DLD1 (cell line): Measurements from ENCODE around the gene LIMK2.
"Not testable (repeated sequence)": the region's sequence is repeated elsewhere in the genome, so short reads cannot be mapped to it uniquely, and the experiment has no call there.

Experiments
- in situ Hi-C: cut with HindIII; loops from 2 replicates; pipeline ENCODE4 v1.10.0; 2017; ENCODE audit warnings: low sequenced_read_pairs

LIMK2 gene

DNA sequence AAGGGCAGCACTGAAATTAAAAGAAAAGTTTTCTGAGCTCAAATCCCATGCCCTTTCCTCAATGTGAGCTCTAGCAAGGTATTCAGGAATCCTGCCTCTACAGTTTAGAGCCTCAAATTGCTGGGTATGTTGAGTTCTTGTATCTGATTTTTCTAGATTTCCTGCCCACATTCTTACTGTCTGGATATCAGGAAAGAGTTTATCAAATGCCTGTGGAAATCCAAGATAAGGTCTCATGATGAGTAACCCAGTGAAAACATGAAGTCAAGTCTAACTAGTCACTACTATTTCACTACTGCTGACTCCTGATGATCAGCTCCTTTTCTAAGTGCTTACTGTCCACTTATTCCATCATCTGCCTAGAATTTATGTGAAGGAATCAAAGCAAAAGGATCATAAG lies 29.8 kb downstream of the LIMK2 start:
- in situ Hi-C loops, result no loop called here

DNA sequence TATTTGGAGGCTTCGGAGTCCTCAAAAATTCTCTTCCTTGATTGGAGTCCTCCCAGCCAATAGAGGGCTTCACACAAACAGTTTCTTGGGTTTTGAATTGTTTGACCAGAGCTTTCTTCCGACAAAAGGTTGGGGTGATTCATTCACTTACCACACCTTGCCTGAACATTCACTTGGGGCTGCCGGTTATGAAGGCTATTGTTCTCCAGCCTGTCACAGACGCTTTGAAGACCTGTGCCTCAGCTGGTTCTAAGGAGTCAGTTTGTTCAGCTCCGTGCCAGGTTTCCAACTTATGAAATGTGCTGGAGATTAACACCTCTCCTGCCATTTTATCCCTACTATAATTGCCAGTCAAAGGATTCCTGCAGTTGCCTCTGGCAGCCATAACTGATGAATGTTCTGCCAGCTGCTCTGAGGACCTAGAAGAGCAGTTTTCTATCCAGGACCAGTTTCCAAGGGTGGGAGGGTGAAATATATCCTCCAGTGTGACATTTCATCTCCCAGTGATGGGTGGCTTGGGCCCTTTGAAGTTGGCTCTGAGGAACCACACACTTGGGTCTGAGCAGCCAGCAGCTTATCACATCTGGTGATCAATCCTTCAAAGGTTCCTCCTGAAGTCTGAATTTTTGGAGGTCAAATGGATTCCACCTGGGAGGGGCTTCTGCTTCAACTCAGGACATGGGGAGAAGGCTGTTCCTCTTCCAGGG lies 31.4 kb downstream of the LIMK2 start:
- in situ Hi-C loops, result no loop called here

DNA sequence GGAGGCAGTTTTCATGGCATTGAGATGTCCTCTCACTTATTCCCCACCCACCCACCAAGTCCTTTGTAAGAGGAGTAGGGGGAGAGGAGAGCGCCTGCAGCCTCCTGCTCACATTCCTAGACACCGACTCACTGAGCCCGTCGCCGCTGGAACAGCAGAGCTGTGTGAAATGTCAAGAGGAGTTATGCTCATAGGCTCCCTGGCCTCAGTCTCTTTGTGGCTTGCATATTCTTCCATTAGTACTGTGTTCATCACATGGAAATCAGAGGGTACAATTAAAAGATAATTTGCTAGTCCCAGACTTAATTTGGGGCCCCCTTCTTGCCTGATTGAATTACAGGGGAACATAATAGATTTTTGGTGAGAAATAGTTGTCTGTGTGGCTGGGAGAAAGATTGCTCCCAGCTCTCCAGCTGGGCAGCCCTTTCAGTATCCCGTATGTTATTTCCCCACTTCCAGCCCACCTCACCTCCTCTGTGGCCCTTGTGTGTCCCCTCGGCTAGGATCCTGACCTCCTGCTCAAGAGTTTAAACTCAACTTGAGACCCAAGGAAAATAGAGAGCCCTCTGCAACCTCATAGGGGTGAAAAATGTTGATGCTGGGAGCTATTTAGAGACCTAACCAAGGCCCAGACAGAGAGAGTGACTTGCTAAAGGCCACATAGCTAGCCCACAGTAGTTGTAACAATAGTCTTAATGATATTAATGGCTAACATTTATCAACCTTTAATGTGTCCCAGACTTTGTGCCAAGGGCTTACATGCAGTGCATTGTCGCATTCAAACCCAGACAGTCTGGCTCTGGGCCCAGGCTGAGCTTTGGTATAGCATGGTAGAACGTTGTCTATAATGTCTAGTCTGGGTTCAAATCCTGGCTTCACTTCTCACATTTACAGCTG lies 32.2 kb downstream of the LIMK2 start:
- in situ Hi-C loops, result no loop called here

DNA sequence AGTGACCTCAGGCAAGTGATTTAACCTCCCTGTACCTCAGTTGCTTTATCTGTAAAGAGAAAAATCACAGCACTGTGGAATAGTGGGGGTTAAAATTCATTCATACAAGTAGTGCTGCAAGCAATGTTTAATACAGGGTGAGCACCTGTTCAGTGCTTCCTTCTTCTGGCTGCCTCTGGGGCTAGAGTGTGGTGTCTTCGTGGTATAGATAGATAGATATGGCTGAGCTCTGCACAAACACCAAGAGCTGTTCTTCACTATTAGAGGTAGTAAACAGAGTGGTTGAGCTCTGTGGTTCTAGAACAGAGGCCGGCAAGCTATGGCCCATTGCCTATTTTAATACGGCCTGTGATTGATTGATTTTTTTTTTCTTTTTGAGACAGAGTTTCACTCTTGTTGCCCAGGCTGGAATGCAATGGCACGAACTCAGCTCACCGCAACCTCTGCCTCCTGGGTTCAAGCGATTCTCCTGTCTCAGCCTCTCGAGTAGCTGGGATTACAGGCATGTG lies 32.9 kb downstream of the LIMK2 start:
- in situ Hi-C loops, result no loop called here

DNA sequence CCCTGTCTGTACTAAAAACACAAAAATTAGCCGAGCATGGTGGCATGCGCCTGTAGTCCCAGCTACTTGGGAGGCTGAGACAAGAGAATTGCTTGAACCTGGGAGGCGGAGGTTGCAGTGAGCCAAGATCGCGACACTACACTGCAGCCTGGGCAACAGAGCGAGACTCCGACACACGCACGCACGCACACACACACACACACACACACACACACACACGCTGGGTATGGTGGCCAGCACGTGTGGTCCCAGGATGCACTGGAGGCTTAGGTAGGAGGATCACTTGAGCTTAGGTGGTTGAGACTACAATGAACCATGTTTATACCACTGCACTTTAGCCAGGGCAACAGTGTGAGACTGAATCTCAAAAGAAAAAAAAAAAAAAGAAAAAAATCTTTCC lies 33.9 kb downstream of the LIMK2 start:
- in situ Hi-C loops, result not testable (repeated sequence)

GRCh38 chr22:31246687-31247086 lies 34.6 kb downstream of the LIMK2 start:
- in situ Hi-C loops, result no loop called here

GRCh38 chr22:31247726-31248125 lies 35.6 kb downstream of the LIMK2 start:
- in situ Hi-C loops, result no loop called here

DNA sequence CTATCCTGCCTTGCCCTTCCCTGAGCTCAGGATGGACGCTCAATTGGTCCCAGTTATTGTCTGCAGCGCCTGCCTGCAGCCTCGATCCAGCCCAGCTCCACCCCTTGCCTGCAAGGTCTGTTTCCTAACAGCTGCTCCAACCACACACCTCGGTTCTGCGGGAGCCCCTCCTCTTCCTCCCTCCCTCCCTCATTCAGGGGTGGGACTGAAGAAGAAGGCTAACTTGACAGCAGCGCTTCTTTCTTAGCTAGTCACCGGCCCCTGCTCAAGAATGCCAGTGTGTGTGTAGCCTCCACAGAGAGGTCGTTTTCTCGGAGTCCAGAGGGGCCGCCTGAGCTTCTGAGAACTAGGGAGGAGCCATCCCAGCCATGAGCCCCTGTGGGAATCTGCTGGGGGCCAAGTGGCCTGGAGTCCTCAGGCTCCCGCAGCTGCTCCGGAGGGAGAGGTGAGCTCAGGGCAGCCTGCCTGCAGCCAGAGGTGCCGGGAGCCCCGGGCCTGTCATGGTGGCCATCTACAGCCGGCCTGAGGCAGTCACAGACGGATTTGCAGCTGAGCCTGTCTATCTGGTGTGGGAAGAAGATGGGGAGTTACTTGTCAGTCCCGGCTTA lies 36.1 kb downstream of the LIMK2 start:
- in situ Hi-C loops, result no loop called here

DNA sequence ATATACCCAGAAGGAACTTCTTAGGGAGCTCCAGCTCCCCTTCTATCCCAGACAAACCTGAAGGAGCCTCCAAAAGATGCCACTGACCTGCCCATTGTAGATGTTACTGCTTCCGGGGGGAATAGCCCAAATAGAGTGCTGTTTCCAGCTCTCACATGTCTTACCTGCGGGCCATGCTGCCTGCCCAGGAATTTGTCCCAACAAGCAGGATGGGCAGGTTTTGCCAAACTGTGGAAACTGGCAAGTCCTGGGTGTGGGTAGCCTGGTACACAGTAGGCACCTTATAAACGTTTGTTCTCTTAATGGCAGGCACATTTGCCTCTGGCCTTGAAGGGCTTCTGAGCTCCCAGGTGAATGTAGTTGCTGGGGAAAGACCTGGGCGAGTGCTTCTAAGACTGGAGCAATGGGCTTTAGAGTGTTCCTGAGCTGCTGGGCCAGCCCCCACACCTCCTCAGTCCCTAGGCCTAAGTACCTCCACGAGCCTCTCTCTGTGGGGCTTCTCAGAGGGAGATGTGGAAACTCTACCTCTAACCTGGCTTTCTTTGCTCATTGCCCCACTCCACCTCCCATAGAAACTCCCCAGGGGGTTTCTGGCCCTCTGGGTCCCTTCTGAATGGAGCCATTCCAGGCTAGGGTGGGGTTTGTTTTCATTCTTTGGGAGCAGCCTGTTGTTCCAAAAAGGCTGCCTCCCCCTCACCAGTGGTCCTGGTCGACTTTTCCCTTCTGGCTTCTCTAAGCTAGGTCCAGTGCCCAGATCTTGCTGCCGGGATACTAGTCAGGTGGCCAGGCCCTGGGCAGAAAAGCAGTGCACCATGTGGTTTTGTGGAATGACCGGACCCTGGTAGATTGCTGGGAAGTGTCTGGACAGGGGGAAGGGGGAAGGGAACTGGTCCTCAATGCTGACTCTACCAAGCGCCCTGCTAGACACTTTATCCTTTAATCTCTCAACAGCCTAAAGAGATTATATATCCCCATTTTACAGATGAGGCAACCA lies 37.2 kb downstream of the LIMK2 start:
- in situ Hi-C loops, result no loop called here

GRCh38 chr22:31250740-31251600 lies 38.9 kb downstream of the LIMK2 start:
- in situ Hi-C loops, result no loop called here

DNA sequence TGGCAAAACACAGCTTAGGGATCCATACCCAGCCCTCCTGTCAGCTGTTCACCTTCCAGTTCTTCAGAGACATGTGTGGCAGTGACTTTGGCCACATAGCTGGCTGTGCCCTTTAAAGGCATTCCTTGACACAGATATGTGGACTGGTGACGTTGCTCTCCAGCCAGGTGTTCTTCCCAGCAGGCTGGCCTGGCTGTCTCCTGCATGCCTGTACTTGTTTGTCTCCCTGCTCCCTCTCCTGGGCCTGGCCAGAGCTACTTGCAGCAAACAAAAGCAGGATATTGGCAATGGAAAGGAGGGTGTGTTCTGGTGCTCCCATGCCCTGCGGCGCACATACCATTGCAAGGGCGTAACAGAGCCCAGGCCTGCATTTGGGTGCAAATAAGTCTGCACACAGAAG lies 41.9 kb downstream of the LIMK2 start:
- in situ Hi-C loops, result no loop called here

DNA sequence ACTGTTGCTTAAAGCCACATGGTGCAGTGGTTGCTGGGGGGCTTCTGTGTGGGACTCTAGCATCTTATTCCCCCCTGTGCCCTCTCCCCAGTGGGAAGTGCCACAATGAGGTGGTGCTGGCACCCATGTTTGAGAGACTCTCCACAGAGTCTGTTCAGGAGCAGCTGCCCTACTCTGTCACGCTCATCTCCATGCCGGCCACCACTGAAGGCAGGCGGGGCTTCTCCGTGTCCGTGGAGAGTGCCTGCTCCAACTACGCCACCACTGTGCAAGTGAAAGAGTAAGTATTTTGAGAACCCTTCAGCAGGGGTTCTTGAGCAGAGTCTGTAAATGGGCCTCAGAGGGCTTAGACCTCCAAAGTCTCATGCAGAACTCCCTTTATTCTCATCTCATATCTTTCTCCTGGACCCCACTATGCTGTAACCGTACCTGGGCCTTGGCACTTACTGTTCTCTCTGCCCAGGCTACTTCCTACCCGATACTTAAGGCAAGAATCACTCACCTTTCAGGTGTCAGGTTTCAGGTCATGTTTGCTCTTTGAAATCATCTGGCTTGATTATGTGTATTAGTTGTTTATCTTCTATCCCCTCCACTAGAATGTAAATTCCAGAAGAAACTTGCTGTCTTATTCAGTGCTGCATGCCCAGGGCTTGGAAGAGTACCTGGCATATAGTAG lies 47.8 kb downstream of the LIMK2 start:
- in situ Hi-C loops, result no loop called here

DNA sequence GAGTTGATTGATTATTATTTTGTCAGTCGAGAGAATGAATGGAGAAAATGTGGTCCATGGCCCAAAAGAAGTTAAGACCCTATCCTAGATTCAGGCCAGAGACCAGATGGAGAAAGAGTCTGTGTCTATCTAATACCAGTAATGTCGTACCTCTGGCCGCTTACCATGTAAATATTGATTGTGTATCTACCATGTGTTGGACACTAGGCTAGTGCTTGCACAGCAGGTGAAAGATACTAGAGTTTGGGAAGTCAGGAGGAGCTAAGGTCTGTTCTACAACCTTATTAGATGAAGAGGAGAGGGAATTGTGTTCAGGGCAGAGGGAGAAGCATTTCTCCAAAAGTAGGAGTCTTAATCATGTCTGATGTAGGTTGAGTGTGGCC lies 48.4 kb downstream of the LIMK2 start:
- in situ Hi-C loops, result no loop called here

- in situ Hi-C loops, result no loop called here
Observed at GRCh38 chr22:31262312-31263133, 50.4 kb downstream of the LIMK2 start.

GRCh38 chr22:31263896-31264640 lies 52.0 kb downstream of the LIMK2 start:
- in situ Hi-C loops, result no loop called here

DNA sequence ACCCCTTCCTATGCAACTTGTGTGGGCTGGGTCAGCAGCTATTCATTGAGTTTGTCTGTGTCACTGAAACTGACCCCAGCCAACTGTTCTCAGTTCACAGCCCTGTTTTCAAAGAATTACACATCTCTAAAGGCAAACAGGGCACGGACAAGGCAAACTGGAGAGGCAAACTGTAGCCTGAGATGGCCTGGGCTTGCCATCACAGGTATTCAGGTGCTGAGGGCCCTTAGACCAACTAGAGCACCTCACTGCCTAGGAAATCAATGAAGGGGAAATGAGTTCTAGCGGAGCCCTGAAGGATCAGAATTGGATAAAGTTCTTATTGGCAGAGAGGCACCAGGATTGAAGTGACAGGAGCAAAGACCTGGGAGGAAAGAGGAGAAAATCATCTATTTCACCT lies 56.2 kb downstream of the LIMK2 start:
- in situ Hi-C loops, result no loop called here

DNA sequence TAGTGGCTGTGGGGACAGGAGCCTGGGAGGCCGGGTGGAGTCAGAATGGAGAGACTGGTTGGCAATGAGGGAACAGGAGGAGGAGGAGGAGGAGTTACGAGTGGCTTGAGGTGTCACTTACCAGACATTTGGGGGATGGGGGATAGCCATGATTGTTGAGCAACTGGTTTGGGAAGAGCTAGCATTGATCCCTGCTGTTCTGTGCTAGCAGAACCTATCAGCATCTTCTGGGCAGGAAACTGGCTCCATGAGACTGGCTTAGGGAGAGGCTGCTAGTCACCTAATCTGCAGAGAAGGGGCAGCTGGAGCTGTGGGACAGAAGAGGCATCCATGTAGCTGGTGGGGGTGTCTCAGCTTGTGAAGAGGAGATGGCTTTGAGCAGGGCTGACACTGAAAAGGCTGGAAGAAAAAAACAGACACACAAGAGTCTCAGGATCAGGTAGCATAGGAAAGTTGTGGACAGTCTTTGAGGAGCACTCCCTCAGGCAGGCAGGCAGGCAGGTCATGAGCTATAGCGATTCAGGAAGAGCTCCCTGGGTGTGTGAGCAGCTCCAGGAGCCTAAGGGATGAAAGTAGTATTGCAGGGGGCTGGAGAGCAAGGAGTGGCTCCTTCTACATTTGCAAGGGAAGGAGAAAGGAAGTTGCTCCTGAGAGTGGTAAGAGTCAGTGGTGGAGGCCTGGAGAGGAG lies 57.9 kb downstream of the LIMK2 start:
- in situ Hi-C loops, result no loop called here
